NCI-H82 (cell line): ENCODE results near the gene GDPD3.

Source experiments
- DNase-seq: peaks from one replicate; lab custom pipeline; 2025; lab: John Stamatoyannopoulos, UW

GDPD3 gene

DNA sequence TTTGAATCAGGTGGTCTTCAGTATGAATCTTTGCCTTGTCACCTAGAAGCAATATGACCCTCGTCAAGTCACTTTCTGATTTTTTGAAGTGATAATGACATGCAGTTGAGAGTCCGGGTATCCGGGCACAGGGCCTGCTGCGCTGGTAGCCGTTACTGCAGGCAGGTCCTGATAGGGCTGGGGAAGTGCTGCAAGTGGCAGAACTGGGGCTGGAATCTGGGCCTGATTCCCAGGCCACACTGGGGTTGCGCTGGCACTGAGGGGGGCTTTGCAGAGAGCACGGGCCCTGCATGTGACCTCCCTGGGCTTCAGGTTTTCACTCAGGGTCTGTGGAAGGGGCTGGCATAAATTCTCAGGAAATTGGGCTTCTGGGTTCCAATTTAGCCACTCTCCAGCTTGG, 34.6 kb downstream of the GDPD3 start:
- DNase-seq = no peak

DNA sequence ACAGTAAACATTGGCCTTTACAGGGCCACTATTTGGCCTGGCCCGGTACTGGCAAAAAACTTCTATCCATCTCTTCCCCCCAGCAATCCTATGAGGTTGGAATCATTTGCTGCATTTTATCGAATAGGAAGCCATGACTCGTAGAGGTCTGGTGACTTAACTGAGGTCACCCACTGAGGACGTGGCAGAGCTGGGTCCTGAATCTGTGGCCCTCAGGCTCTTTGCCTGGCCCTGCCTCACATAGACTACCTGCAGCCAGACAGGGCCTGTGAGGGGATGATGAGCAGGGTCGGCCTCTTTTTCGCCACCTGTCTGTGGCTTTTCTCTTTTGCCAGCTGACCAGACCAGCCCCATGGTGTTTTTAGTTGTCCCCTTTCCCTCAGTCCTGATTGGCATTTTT, 35.7 kb downstream of the GDPD3 start:
- no peak for DNase-seq

DNA sequence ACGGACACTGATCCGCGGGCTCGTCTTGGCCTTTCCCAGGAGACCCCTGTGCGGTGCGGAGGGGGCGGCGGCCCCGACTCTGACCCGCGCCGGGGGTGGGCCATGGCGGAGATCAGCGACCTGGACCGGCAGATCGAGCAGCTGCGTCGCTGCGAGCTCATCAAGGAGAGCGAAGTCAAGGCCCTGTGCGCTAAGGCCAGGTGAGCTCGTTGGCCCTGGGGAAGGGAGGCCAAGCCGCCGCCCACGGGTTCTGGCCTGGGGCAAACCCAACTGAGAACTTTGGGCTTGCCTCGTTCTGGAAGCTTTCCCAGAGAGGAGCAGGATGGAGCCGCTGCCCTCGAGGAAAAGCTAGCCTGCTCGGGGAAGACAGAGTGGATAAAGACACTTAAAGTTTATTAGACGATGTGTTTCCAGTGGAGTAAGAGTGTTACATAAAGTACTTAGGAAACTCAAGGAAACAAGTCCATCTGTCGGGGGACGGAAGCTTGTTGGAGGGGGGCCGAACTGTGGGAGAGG, 37.0 kb downstream of the GDPD3 start:
- DNase-seq = no peak

DNA sequence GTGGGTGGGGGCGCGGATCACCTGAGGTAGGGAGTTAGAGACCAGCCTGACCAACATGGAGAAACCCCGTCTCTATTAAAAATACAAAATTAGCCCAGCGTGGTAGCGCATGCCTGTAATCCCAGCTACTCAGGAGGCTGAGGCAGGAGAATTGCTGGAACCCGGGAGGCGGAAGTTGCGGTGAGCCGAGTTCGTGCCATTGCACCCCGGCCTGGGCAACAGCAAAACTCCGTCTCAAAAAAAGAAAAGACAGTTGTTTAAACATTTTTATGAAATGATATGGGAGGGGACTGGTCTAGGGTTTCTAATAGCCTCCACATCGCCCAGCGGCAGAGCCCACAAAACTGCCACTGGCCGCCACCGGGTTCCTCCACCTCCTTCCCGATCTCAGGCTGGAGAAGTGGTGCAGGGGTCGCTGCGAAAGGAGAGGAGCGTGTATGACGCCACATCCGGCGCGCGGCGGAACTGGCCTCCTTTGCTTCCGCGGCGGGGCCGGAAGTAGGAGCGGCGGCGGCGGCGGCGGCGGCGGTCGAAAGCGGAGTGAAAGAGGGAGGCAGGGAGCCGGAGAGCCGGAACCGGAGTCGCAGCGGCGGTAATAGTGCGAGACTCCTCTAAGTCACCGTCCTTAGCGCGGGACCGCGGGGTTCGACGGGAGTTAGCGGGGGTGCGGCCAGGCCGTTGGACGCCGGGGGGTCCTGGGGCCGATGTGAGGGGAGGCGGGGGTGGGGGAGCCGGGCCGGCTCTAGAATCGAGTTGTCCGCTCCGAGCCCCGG, 37.6 kb downstream of the GDPD3 start, which contains the start of gene PPP4C:
Gene PPP4C (plus strand): TSS at position 492 of the 773 bp plus-strand sequence. CDS start 384 bp downstream, outside the sequence.
- peak; percentile 92 for DNase-seq

DNA sequence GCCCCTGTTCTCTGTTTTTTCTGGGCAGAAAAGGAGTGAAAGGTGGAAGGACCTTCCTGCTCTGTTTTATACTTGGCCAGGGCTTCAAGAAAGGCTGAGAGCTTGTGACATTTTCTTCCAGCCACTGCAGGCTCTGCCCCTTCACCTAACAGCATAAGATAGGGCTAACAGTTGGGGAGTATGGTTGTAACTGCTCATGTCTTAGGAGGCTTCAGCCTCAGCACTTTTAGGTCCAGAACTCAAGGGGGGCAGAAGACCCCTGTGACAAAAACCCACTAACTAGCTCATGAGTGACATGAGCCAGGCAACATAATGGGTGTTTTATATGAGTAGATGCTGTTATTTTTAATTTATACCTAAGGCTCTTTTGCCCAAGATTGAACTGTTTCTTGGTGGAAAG, 42.8 kb downstream of the GDPD3 start:
- DNase-seq = no peak

DNA sequence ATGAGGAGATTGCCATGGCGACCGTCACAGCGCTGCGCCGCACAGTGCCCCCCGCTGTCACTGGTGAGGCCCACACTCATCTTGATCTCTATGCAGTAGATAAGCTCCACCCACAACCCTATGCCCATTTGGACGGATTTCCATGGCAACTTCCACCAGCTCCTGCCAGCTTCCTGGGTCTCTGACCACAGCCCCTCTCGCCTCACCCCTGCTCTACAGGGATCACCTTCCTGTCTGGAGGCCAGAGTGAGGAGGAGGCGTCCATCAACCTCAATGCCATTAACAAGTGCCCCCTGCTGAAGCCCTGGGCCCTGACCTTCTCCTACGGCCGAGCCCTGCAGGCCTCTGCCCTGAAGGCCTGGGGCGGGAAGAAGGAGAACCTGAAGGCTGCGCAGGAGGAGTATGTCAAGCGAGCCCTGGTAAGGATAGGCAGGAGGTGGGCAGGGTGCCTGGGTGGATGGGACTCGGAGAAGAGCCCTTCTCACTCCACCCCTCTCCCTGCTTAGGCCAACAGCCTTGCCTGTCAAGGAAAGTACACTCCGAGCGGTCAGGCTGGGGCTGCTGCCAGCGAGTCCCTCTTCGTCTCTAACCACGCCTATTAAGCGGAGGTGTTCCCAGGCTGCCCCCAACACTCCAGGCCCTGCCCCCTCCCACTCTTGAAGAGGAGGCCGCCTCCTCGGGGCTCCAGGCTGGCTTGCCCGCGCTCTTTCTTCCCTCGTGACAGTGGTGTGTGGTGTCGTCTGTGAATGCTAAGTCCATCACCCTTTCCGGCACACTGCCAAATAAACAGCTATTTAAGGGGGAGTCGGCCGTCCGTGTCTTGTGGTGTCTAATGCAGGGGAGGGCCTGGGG, 43.5 kb downstream of the GDPD3 start:
- no peak for DNase-seq

DNA sequence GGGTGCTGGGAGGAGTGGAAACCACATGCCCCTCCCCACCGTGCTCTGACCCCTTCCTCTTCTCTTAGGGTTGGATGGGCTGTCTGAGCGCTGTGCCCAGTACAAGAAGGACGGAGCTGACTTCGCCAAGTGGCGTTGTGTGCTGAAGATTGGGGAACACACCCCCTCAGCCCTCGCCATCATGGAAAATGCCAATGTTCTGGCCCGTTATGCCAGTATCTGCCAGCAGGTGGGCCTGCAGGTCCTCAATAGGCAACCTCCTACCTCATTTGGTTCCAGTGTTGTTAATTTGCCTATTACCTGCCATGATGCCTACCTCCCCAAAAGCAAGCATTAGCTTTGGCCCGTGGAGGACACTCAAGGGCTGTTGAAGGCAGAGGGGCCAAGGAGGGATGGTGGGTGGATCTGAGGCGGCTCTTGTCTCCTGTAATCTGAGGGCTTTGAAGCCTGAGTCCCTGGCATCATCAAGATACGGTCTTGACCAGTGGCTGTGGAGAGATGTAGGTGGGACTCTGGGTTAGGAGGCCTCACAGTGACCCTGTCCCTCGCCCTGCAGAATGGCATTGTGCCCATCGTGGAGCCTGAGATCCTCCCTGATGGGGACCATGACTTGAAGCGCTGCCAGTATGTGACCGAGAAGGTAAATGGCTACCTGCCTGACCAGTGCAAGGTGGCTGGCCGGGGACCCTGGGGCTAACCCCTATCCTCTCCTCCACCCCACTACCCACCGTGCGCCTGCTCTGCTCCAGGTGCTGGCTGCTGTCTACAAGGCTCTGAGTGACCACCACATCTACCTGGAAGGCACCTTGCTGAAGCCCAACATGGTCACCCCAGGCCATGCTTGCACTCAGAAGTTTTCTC, 44.4 kb downstream of the GDPD3 start:
- peak; percentile 25 for DNase-seq

DNA sequence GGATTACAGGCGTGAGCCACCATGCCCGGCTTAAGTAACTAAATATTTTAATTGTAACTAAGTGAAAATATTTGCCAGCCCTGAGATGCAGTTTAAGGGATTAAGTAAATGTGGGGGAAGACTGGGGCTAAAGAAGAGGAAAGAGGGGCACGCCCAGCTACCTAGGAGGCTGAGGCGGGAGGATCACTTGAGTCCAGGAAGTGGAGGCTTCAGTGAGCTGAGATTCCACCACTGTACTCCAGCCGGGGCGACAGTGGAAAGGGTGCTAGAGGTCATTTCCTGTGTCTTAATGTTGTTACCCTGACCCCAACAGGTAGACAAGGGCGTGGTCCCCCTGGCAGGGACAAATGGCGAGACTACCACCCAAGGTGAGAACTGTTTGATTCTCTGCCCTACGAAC, 45.0 kb downstream of the GDPD3 start:
- DNase-seq = no peak

DNA sequence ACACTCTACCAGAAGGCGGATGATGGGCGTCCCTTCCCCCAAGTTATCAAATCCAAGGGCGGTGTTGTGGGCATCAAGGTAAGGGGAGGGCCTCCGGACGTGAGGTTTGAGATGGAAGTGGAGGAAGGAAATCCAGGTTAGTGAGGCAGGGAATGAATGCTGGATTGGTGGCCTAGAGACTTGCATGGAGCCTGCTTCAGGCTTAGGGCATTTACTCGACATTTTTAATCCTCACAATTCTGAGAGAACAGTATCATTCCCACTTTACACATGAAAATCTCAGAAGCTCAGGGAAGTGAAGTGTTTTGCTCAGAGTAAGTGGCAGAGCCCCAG, 45.8 kb downstream of the GDPD3 start:
- DNase-seq = no peak

DNA sequence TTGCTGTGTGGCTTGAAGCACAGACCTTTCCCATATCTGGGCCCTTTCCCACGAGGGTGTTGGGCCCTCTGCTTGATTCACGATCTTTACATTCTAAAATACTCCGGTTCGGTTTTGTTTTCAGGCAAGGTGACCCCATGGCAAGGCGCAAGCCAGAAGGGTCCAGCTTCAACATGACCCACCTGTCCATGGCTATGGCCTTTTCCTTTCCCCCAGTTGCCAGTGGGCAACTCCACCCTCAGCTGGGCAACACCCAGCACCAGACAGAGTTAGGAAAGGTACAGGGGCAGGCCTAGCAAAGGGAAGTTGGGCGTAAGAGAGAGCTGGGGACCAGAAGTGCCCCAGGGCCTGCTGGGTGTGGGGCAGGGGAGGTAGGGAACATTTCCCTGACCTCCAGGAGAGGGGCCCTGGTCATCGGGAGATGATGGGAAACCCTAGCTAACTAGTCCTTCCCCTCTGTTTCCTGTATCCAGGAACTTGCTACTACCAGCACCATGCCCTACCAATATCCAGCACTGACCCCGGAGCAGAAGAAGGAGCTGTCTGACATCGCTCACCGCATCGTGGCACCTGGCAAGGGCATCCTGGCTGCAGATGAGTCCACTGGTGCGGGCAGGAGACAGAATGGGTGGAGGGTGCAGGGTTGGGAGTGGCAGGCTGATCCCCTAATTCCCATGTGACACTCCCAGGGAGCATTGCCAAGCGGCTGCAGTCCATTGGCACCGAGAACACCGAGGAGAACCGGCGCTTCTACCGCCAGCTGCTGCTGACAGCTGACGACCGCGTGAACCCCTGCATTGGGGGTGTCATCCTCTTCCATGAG, 46.4 kb downstream of the GDPD3 start:
- DNase-seq = no peak

DNA sequence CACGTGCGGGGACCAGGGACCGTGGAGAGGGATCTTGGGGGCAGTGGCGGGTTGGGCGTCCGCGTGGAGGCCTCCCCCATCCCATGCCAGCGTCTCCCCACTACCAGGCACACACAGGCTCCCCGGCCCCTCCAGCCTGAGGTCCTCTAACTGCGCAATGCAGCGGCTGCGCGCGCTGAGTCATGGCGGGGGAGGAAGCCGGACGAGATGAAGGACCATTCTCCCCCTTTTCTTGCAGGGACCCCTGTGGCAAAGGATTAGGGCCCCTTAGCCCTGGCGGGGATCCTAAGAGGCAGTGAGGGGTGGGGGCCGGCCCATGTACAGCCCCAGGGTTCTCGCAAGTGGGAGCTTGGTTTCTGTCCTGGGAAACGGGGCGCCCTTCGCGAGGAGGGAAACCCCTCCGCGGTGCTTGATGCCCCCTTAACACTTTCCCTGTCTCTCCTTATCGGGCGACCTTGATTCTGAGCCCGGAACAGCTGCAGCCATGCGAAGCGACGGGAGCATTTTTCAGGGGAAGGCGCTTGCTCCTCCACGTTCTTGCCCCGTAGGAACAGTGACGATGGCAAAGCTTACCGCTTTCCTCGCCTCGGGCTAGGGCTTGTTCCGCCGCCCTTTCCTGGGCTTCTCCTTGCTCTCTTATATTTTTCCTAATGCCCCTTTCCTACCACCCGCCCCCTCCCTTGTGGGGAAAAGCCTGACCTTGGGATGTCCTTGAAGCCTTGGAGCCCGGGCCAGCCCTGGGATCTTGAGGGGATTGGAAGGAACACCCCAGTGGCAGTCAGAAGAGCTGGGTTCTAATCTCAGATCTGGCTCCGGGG, 47.2 kb downstream of the GDPD3 start:
- DNase-seq = peak; percentile 20

DNA sequence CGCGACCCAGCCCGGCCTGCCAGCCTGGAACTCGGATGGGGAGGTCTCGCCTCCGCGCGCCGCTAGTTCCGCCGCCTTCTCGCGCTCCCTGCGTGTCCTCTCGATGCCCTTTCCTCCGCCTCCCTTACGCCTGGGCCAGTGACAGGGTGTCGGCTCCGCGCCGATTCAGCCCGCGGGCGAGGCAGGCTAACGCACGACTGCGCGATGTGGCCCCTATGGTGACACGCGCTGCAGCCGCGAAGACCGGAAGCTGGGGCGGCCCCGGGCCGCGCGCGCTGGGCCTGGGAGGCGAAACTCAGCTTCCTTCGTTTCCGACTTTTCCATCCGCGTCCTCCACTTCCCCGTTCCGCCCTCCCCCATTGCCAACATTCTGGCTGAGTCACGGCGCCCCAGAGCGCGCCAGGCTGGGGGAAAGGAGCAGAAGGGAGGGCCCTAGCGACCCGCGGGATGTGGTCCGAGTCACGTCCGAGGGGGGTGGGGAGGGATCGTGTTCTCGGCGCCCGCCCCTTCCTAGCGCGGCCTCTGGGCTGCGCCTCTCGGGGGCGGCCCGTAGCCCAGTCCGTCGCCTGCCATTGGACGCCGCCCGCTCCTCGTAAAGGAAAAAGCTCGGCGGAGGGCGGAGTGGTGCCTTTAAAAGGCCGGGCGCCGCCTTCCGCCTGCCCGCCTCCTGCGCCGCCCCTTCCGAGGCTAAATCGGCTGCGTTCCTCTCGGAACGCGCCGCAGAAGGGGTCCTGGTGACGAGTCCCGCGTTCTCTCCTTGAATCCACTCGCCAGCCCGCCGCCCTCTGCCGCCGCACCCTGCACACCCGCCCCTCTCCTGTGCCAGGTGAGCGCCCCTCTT, 48.0 kb downstream of the GDPD3 start, which contains the start of gene ALDOA:
Gene ALDOA (plus strand): TSS at position 659 of the 841 bp plus-strand sequence. CDS start 1,138 bp downstream, outside the sequence.
- DNase-seq = peak; percentile 98

DNA sequence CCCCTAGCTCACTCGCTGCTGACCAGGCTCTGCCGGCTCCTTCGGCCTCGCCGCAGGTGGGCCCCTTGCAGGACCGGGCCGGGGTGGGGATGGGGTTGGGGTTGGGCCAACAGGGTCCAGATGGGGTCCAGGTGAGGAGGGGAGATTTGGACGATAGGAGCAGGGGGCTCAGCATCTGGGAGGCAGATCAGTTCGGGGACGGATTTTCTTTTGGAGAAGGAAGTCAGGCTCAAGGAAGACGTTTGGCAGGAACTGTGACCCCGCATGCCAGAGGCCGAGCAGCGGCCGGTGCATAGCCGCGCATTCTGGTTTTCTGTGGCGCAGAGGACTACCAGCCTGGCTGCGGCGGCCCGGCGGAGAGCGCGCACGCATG, 48.6 kb downstream of the GDPD3 start:
- DNase-seq = no peak

DNA sequence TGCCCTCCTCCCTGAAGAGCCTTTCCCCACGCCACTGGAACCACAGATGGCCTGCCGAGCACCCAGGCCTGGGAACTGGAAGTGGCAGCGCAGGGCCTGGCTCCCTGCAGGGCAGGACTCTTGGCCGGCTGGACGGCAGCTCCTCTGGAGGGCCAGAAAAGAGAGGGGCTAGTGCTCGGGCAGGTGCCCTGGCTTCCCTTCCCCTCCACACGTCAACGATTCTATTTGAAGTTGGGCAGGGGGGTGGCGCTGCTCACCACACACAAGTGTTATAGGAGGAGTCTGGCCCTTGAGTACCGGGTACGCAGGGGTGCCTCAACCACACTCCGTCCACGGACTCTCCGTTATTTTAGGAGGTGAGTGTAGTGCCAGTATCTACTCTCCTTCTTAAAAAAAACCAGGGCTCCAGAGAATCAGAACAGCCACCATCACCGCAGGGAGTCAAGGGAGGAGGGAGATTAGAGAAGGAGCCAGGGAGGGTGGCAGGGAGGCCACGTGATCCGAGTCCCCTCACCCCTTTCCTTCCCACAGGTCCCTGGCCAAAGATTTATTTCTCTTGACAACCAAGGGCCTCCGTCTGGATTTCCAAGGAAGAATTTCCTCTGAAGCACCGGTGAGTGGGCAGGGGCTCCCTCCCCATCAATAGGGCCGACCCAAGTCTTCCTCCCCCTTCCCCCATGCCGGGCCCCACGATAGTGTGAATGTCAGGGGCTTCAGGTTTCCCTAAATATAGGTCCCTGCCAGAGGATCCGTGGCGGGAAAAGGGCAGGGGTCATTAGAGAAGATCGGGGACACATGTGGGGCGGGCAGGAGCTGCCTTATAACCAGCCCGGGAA, 49.2 kb downstream of the GDPD3 start:
- peak; percentile 85 for DNase-seq

DNA sequence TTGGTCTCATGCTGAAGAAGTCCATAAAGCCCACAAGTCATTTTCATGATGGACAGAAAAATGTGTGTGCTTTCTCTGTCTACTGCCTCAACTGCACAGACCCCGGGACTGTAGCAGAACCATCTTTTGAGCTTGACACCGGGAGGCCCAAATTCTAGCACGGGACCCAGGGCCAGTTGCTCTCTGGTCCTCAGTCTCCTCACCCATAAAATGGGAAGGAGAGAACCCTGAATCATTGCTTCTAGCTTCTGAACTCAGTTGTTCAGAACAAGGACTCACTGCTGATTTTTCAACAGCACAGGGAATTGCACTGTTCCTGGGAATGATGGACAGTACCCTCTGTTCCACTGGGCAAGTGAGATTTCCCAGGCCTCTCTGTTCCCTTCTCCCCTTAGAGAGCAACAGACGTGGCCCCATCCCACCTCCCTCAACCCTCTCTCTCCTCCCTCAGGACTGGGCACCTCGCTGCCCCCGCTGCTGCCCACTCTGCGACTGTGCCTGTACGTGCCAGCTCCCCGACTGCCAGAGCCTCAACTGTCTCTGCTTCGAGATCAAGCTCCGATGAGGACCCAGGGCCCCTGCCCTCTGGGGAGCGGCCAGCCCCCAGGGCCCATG, 50.0 kb downstream of the GDPD3 start:
- no peak for DNase-seq

DNA sequence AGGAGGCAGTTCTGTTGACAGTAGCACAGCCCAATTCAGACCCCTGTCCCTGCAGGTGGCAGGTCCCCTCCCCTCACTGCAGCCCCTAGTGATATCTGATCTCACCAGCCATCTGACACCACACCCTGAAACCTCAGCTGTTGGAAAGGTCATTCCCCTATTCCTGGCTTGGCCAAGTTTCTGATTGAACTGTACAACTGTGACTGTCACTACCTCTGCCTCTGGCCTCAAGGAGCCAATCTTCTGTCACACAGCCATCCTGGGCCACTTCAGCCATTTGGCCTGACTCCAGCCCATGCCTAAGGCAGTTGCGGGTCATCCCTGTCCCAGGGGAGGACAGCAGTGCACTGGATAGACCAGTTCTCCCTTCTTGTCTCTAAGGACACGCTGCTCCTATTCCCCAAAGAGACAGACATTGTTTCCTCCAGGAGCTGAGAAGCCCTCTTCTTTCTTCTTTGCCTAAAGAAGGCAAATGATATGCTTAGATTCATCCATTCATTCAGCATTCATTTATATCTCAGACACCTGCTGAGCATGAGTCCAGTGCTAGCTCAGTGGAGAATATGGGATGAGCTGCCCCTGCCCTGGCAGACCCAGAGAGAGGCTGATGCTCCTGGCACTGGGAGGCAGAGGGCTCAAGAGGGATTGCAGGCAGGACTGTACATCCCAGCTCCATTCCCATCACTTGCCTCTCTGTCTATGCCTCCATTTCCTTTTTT, 52.3 kb downstream of the GDPD3 start:
- peak; percentile 52 for DNase-seq

DNA sequence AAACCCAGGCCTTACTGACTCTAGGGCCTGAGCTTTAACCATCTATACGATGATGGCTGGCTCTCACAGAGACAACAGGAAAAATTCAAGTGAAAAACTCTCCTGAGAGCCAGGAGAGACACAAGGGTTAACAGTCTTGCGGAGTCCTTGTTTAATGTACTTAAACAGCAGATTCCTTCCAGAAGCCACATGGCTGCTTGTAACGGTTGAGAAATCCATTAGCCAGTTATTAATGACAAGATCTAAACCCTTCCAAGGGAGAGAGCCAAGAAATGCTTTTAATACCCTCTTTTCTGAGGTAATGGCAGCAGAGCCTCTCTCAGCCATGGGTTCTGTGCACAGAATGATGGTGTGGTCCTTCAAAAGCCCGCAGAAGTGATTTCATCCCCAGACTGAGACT, 53.0 kb downstream of the GDPD3 start:
- DNase-seq = peak; percentile 71
